DND-41 (cell line): ENCODE results near the gene SOWAHD.

Experiments used
- ATAC-seq: fragments of 200-7000 bp; cut with Tn5 transposase; 3 replicates; pipeline ENCODE4 v1.9.1; 2021; ENCODE audit warnings: low read depth; ENCODE audit not compliant: insufficient read depth
- DNase-seq: peaks from one replicate; pipeline ENCODE4 v3.0.0-alpha.2; 2020
- H2AFZ ChIP-seq: 2 replicates; pipeline ENCODE4 v1.6.0; 2012; ENCODE audit warnings: low read depth, low read length
- H3K27ac ChIP-seq: 2 replicates; pipeline ENCODE4 v1.5.1; 2012; ENCODE audit warnings: low read length, inconsistent platforms
- H3K27me3 ChIP-seq: fragments of 200-600 bp; sonication (generic); 2 replicates; pipeline ENCODE4 v1.6.0; 2012; ENCODE audit warnings: low read length, mild to moderate bottlenecking, inconsistent platforms; ENCODE audit not compliant: insufficient read depth, poor library complexity
- H3K36me3 ChIP-seq: 2 replicates; pipeline ENCODE4 v1.5.1; 2012; ENCODE audit warnings: low read length, inconsistent platforms; ENCODE audit not compliant: insufficient read depth
- H3K4me1 ChIP-seq: 2 replicates; pipeline ENCODE4 v1.5.1; 2012; ENCODE audit warnings: mild to moderate bottlenecking, low read length; ENCODE audit not compliant: insufficient read depth
- H3K4me2 ChIP-seq: 2 replicates; pipeline ENCODE4 v1.6.0; 2012; ENCODE audit warnings: mild to moderate bottlenecking, moderate library complexity, low read length, inconsistent platforms; ENCODE audit not compliant: insufficient read depth
- H3K4me3 ChIP-seq, 2 experiments: fragments of 200-600 bp in 1 of 2; shearing (Covaris generic) in 1 of 2; 2 replicates each; pipeline ENCODE4 v1.5.1; 2012 to 2016; ENCODE audit warnings: inconsistent platforms in 2 of 2, low read length in 2 of 2, mild to moderate bottlenecking in 2 of 2, low read depth in 1 of 2, moderate library complexity in 1 of 2
- H3K79me2 ChIP-seq: 2 replicates; pipeline ENCODE4 v1.6.0; 2012; ENCODE audit warnings: low read length, inconsistent platforms; ENCODE audit not compliant: insufficient read depth
- H3K9ac ChIP-seq: 2 replicates; pipeline ENCODE4 v1.6.0; 2012; ENCODE audit warnings: low read depth, mild to moderate bottlenecking, inconsistent platforms, low read length, moderate library complexity
- H3K9me3 ChIP-seq: 2 replicates; pipeline ENCODE4 v1.5.1; 2012; ENCODE audit warnings: low read length, moderate library complexity, mild to moderate bottlenecking, inconsistent platforms; ENCODE audit not compliant: insufficient read depth, severe bottlenecking
- H4K20me1 ChIP-seq: 2 replicates; pipeline ENCODE4 v1.6.0; 2012; ENCODE audit warnings: low read length; ENCODE audit not compliant: insufficient read depth
- CTCF ChIP-seq: IDR thresholded peaks from 2 replicates; pipeline ENCODE4 v1.5.1; 2012; ENCODE audit warnings: borderline replicate concordance, low read length, moderate library complexity, mild to moderate bottlenecking; ENCODE audit not compliant: poor library complexity, severe bottlenecking; ENCODE audit errors: extremely low read depth
- EZH2 ChIP-seq: IDR thresholded peaks from 3 replicates; pipeline ENCODE4 v1.6.1; 2012; ENCODE audit warnings: borderline replicate concordance, low read depth, mild to moderate bottlenecking, moderate library complexity, low read length, inconsistent platforms; ENCODE audit not compliant: severe bottlenecking

The SOWAHD gene

GRCh38 chrX:119760026-119760877 is 1.9 kb downstream of the SOWAHD start:
- Histone ChIP-seq H3K4me2 (no peak overlapping the region), H3K4me1 (peaks cover 28% of the 10 kb centered on the region), H3K36me3 (no peaks in the 10 kb centered on the region), H3K27ac (no peak overlapping the region), H3K79me2 (no peaks in the 10 kb centered on the region), H4K20me1 (no peaks in the 10 kb centered on the region), H3K4me3 (no peak overlapping the region), H3K27me3 (no peaks in the 10 kb centered on the region), H3K9me3 (no peaks in the 10 kb centered on the region), H2AFZ (no peak overlapping the region), H3K9ac (no peak overlapping the region)
- TF ChIP-seq CTCF (no peak), EZH2 (no peak)
- DNase-seq = no peak
- no peak for ATAC-seq

- Histone ChIP-seq H3K36me3 (no peaks in the 10 kb centered on the region), H3K4me3 (no peak overlapping the region), H3K27me3 (no peaks in the 10 kb centered on the region), H4K20me1 (no peaks in the 10 kb centered on the region), H3K27ac (no peak overlapping the region), H3K9me3 (no peaks in the 10 kb centered on the region), H2AFZ (no peak overlapping the region), H3K4me1 (peaks cover 3% of the 10 kb centered on the region), H3K4me2 (no peak overlapping the region), H3K79me2 (no peaks in the 10 kb centered on the region), H3K9ac (no peak overlapping the region)
- ATAC-seq (no peak), DNase-seq (no peak)
- TF ChIP-seq CTCF (no peak), EZH2 (no peak)
Observed at GRCh38 chrX:119762718-119763117, 4.3 kb downstream of the SOWAHD start.

- Histone ChIP-seq H3K79me2 (no peaks in the 10 kb centered on the region), H3K4me3 (no peak overlapping the region), H3K4me2 (no peak overlapping the region), H3K9me3 (no peaks in the 10 kb centered on the region), H4K20me1 (no peaks in the 10 kb centered on the region), H3K27ac (no peak overlapping the region), H3K9ac (no peak overlapping the region), H3K4me1 (no peaks in the 10 kb centered on the region), H2AFZ (no peak overlapping the region), H3K36me3 (no peaks in the 10 kb centered on the region), H3K27me3 (no peaks in the 10 kb centered on the region)
- no peak for TF ChIP-seq EZH2
- TF ChIP-seq CTCF = no peak
- ATAC-seq (no peak), DNase-seq (no peak)
Observed at GRCh38 chrX:119763181-119763580, 4.8 kb downstream of the SOWAHD start.
